ENCODE measurements around the gene ZBTB17. TPM values are rescaled to one million over a fixed set of nuclear protein-coding genes. Genes with fewer than 3 reads are reported as not detected.
A peak's percentile ranks its signal among the peaks of the same experiment; 100 is the strongest.

The ZBTB17 gene
- total and polyA plus RNA-seq, 10 of the 15 experiments (the other 5 are each of a cell fraction or from before 2014, with no cell fraction given), result 0.87 to 59.4 (median 38.7) TPM

GRCh38 chr1:15965228-15965767 is 10.6 kb downstream of the ZBTB17 start (continued):
- no peak for TF ChIP-seq SMAD5 (IDR thresholded peaks at IDR 0.05; ENCODE audit: low read depth)
- no peak for TF ChIP-seq ZNF217 (IDR thresholded peaks at IDR 0.05)
- peak; percentile 70; the same call in 1 of the 2 replicates for TF ChIP-seq STAT3 (IDR thresholded peaks at IDR 0.05; ENCODE audit: low read depth, low read length)
- peak; percentile 57; the same call in 1 of the 2 replicates for TF ChIP-seq NFIC (IDR thresholded peaks at IDR 0.05; ENCODE audit: low read depth, low read length)
- TF ChIP-seq CREM (IDR thresholded peaks at IDR 0.05; ENCODE audit: low read depth), result peak; percentile 80
- TF ChIP-seq ATF7 (IDR thresholded peaks at IDR 0.05; ENCODE audit: low read depth), result peak; percentile 89
- TF ChIP-seq, protein P1, sequence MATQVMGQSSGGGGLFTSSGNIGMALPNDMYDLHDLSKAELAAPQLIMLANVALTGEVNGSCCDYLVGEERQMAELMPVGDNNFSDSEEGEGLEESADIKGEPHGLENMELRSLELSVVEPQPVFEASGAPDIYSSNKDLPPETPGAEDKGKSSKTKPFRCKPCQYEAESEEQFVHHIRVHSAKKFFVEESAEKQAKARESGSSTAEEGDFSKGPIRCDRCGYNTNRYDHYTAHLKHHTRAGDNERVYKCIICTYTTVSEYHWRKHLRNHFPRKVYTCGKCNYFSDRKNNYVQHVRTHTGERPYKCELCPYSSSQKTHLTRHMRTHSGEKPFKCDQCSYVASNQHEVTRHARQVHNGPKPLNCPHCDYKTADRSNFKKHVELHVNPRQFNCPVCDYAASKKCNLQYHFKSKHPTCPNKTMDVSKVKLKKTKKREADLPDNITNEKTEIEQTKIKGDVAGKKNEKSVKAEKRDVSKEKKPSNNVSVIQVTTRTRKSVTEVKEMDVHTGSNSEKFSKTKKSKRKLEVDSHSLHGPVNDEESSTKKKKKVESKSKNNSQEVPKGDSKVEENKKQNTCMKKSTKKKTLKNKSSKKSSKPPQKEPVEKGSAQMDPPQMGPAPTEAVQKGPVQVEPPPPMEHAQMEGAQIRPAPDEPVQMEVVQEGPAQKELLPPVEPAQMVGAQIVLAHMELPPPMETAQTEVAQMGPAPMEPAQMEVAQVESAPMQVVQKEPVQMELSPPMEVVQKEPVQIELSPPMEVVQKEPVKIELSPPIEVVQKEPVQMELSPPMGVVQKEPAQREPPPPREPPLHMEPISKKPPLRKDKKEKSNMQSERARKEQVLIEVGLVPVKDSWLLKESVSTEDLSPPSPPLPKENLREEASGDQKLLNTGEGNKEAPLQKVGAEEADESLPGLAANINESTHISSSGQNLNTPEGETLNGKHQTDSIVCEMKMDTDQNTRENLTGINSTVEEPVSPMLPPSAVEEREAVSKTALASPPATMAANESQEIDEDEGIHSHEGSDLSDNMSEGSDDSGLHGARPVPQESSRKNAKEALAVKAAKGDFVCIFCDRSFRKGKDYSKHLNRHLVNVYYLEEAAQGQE (IDR thresholded peaks at IDR 0.05; ENCODE audit: low read depth, low read length), result no peak
- TF ChIP-seq, protein P2, sequence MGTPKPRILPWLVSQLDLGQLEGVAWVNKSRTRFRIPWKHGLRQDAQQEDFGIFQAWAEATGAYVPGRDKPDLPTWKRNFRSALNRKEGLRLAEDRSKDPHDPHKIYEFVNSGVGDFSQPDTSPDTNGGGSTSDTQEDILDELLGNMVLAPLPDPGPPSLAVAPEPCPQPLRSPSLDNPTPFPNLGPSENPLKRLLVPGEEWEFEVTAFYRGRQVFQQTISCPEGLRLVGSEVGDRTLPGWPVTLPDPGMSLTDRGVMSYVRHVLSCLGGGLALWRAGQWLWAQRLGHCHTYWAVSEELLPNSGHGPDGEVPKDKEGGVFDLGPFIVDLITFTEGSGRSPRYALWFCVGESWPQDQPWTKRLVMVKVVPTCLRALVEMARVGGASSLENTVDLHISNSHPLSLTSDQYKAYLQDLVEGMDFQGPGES (IDR thresholded peaks at IDR 0.05), result no peak
- peak; percentile 42 for TF ChIP-seq RELA (IDR thresholded peaks at IDR 0.05; ENCODE audit: borderline replicate concordance, partially characterized antibody)
- TF ChIP-seq PBX3 (IDR thresholded peaks at IDR 0.05; ENCODE audit: insufficient replicate concordance, low read depth, low read length), result no peak
- no peak for TF ChIP-seq RBBP5 (conservative IDR thresholded peaks at IDR 0.05)
- no peak for TF ChIP-seq GABPA (IDR thresholded peaks at IDR 0.05; ENCODE audit: low read depth)
- TF ChIP-seq HDGF (IDR thresholded peaks at IDR 0.05), result no peak
- TF ChIP-seq HDAC6 (IDR thresholded peaks at IDR 0.05; ENCODE audit: unreplicated experiment), result no peak
- no peak for TF ChIP-seq WRNIP1 (IDR thresholded peaks at IDR 0.05; ENCODE audit: borderline replicate concordance, low read depth, low read length)
- no peak for TF ChIP-seq MYC (IDR thresholded peaks at IDR 0.05; ENCODE audit: insufficient read depth, insufficient read length, insufficient replicate concordance, low read length, severe bottlenecking)
- TF ChIP-seq BMI1 (IDR thresholded peaks at IDR 0.05; ENCODE audit: borderline replicate concordance), result peak; percentile 28; the same call in 1 of the 2 replicates
- TF ChIP-seq TCF3 (IDR thresholded peaks at IDR 0.05; ENCODE audit: borderline replicate concordance, insufficient read depth, low read depth, low read length), result no peak
- peak; percentile 73; the same call in 1 of the 2 replicates for TF ChIP-seq ZBED1 (IDR thresholded peaks at IDR 0.05; ENCODE audit: borderline replicate concordance)
- peak in 1 of 2 experiments; percentile 42; a peak in 1 of 3 replicates for TF ChIP-seq EGR1 (IDR thresholded peaks at IDR 0.05; ENCODE audit: borderline replicate concordance in 1 of 2, low read depth in 2 of 2, low read length in 2 of 2)
- no peak for TF ChIP-seq CBX3 (IDR thresholded peaks at IDR 0.05; ENCODE audit: borderline replicate concordance, low read depth)
- TF ChIP-seq USF1 (IDR thresholded peaks at IDR 0.05; ENCODE audit: borderline replicate concordance, extremely low read length, insufficient read depth, low read depth, low read length), result no peak
